Fibroblast of lung (primary cell): ENCODE results near the gene PACRG. TPM values are rescaled to one million over a fixed set of nuclear protein-coding genes. Genes with fewer than 3 reads are reported as not detected.

ENCODE experiments used
- DNase-seq, 2 donors: peaks; one replicate each; pipeline versions ENCODE4 v3.0.0 to v3.0.0-alpha.2; 2010; ENCODE audit warnings: low read depth in 2 of 2
- H2AFZ ChIP-seq: 2 replicates; pipeline ENCODE4 v1.5.1; 2012; ENCODE audit warnings: low read length, control low read depth, inconsistent platforms
- H3K27ac ChIP-seq: 2 replicates; pipeline ENCODE4 v1.5.1; 2011; ENCODE audit warnings: low read length, control low read depth; ENCODE audit not compliant: insufficient read depth
- H3K27me3 ChIP-seq: 2 replicates; pipeline ENCODE4 v1.5.1; 2011; ENCODE audit warnings: mild to moderate bottlenecking, low read length; ENCODE audit not compliant: control insufficient read depth, insufficient read depth
- H3K36me3 ChIP-seq: 2 replicates; pipeline ENCODE4 v1.5.1; 2011; ENCODE audit warnings: low read length; ENCODE audit not compliant: control insufficient read depth, insufficient read depth
- H3K4me1 ChIP-seq: 2 replicates; pipeline ENCODE4 v1.5.1; 2011; ENCODE audit warnings: low read length; ENCODE audit not compliant: control insufficient read depth, insufficient read depth; ENCODE audit errors: extremely low read depth
- H3K4me2 ChIP-seq: 2 replicates; pipeline ENCODE4 v1.5.1; 2011; ENCODE audit warnings: low read length, control low read depth; ENCODE audit not compliant: insufficient read depth; ENCODE audit errors: extremely low read depth
- H3K4me3 ChIP-seq, 4 experiments: fragments of 200-600 bp in 1 of 4; sonication (generic) in 1 of 4; replicated peaks in 1 of 4; 2 replicates each; pipeline ENCODE4 v1.5.1; 2011 to 2016; ENCODE audit warnings: low read length in 4 of 4, low read depth in 3 of 4, mild to moderate bottlenecking in 3 of 4, control low read depth in 2 of 4, inconsistent platforms in 1 of 4, mixed read lengths in 1 of 4; ENCODE audit not compliant: insufficient read depth in 1 of 4; ENCODE audit errors: control extremely low read depth in 1 of 4
- H3K79me2 ChIP-seq: 2 replicates; pipeline ENCODE4 v1.5.1; 2012; ENCODE audit warnings: mild to moderate bottlenecking, low read length, inconsistent platforms; ENCODE audit not compliant: control insufficient read depth, insufficient read depth
- H3K9ac ChIP-seq: 2 replicates; pipeline ENCODE4 v1.5.1; 2011; ENCODE audit warnings: mild to moderate bottlenecking, low read length, control low read depth; ENCODE audit not compliant: insufficient read depth
- H3K9me3 ChIP-seq: 2 replicates; pipeline ENCODE4 v1.5.1; 2012; ENCODE audit warnings: low read depth, low read length; ENCODE audit not compliant: control insufficient read depth, insufficient read depth
- H4K20me1 ChIP-seq: 2 replicates; pipeline ENCODE4 v1.5.1; 2011; ENCODE audit warnings: low read length; ENCODE audit not compliant: control insufficient read depth, insufficient read depth; ENCODE audit errors: extremely low read depth
- EZH2 ChIP-seq: IDR thresholded peaks from 2 replicates; pipeline ENCODE4 v1.5.1; 2012; ENCODE audit warnings: low read length, control low read depth, mild to moderate bottlenecking; ENCODE audit errors: missing control alignments
- polyA plus RNA-seq, 2 donors: library from polyadenylated mRNA; depleted of rRNA in 1 of 2; stranded (reverse) in 1 of 2; unstranded in 1 of 2; fragments of >200 nt; gene quantifications; 2 replicates each; pipeline ENCODE4 v1.2.1, GENCODE V29; 2011 to 2012; ENCODE audit warnings: missing spikeins in 1 of 2
- total RNA-seq: library from RNA; depleted of rRNA; stranded (reverse); fragments of >200 nt; gene quantifications from 2 replicates; pipeline ENCODE4 v1.2.1, GENCODE V29; 2014
- TF ChIP-seq, protein P1 (sequence below), 2 donors: IDR thresholded peaks in 1 of 2; conservative IDR thresholded peaks in 1 of 2; 1 replicate in 1 of 2; 2 replicates in 1 of 2; pipeline ENCODE4 v1.5.1; 2011 to 2012; ENCODE audit warnings: low read length in 2 of 2, control low read depth in 1 of 2, inconsistent platforms in 1 of 2, low read depth in 1 of 2, mild to moderate bottlenecking in 1 of 2

PACRG gene
- total and polyA plus RNA-seq, 2 donors (not counting 1 experiment from before 2014, with no cell fraction given), result 0.30 to 0.66 TPM

DNA sequence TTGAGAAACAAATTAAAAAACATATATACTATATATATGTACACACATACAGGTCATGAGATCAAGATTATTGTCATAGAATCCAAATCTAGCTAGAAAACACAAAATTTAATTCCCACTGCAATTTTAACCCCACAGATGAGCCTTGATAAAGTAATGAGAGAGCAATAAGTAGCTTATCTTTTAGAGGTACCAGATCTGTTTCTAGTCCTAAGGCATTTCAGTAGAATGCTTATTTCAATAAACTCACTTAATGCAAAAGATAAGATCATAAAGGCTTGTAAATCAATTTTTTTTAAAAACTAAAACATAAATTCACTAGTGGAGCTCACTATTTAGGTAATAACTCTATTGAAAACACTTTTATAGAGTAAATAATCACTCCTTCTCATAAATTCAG is 47.4 kb upstream of the PACRG start:
- Histone ChIP-seq H3K36me3 (no peaks in the 10 kb centered on the region), H2AFZ (no peak overlapping the region), H3K27ac (no peak overlapping the region), H3K79me2 (no peaks in the 10 kb centered on the region), H4K20me1 (no peaks in the 10 kb centered on the region), H3K9me3 (no peaks in the 10 kb centered on the region), H3K4me3 (no peak overlapping the region), H3K4me2 (no peak overlapping the region), H3K27me3 (no peaks in the 10 kb centered on the region), H3K9ac (no peak overlapping the region), H3K4me1 (no peaks in the 10 kb centered on the region)
- no peak for TF ChIP-seq EZH2
- TF ChIP-seq, protein P1, sequence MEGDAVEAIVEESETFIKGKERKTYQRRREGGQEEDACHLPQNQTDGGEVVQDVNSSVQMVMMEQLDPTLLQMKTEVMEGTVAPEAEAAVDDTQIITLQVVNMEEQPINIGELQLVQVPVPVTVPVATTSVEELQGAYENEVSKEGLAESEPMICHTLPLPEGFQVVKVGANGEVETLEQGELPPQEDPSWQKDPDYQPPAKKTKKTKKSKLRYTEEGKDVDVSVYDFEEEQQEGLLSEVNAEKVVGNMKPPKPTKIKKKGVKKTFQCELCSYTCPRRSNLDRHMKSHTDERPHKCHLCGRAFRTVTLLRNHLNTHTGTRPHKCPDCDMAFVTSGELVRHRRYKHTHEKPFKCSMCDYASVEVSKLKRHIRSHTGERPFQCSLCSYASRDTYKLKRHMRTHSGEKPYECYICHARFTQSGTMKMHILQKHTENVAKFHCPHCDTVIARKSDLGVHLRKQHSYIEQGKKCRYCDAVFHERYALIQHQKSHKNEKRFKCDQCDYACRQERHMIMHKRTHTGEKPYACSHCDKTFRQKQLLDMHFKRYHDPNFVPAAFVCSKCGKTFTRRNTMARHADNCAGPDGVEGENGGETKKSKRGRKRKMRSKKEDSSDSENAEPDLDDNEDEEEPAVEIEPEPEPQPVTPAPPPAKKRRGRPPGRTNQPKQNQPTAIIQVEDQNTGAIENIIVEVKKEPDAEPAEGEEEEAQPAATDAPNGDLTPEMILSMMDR (conservative IDR thresholded peaks at IDR 0.05 in 1 of 2, IDR thresholded peaks at IDR 0.05 in 1 of 2; ENCODE audit: low read depth in 1 of 2, low read length in 2 of 2), result no peak
- no peak for DNase-seq

DNA sequence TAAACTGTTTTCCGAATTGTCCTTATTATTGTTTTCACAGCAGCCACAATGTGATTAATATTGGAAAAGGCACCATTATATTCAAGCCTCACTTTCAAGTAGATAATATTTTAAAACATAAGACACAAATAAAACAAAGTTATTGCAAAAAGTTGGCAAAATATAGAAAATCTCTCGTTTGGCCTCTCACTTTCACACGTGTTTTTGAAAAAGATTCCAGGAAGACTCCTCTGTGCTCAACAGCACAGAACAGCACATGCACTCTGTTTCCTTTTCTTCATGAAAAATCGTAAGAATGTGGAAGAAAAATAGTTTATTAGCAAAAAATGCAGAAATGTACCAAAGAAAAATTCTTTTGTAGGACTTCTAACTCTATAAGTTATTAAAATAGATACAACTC is 46.9 kb upstream of the PACRG start:
- no peaks in the 10 kb centered on the region for H3K27me3 ChIP-seq
- H3K9ac ChIP-seq, result no peak overlapping the region
- no peaks in the 10 kb centered on the region for H4K20me1 ChIP-seq
- no peaks in the 10 kb centered on the region for H3K4me1 ChIP-seq
- H3K27ac ChIP-seq, result no peak overlapping the region
- H3K36me3 ChIP-seq, result no peaks in the 10 kb centered on the region
- H3K4me2 ChIP-seq, result no peak overlapping the region
- no peak overlapping the region for H3K4me3 ChIP-seq
- DNase-seq, result no peak
- no peak overlapping the region for H2AFZ ChIP-seq
- no peaks in the 10 kb centered on the region for H3K79me2 ChIP-seq
- H3K9me3 ChIP-seq, result no peaks in the 10 kb centered on the region
- TF ChIP-seq, protein P1 (conservative IDR thresholded peaks at IDR 0.05 in 1 of 2, IDR thresholded peaks at IDR 0.05 in 1 of 2; ENCODE audit: low read depth in 1 of 2, low read length in 2 of 2), result no peak
- no peak for TF ChIP-seq EZH2

DNA sequence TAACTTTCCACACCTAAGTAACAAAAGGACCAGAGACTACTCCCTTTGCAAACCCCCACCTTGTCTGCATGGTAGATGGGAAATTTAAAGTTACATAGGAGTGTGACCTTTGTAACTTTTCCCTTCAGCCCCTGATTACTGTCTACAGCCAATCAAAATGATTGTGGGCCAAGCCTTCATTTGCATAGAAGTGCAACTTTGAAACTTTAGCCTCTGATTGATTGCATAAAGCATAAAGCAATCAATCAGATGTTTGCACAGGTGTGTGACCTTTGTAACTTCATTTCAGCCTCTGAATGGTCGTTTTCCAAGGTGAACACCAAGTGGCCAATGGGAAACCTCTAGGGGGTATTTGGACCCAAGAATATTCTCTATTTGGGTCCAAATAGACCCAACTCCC is 46.3 kb upstream of the PACRG start:
- Histone ChIP-seq H3K4me2 (no peak overlapping the region), H3K9ac (no peak overlapping the region), H2AFZ (no peak overlapping the region), H4K20me1 (no peaks in the 10 kb centered on the region), H3K9me3 (no peaks in the 10 kb centered on the region), H3K36me3 (no peaks in the 10 kb centered on the region), H3K4me1 (no peaks in the 10 kb centered on the region), H3K4me3 (no peak overlapping the region), H3K79me2 (no peaks in the 10 kb centered on the region), H3K27me3 (no peaks in the 10 kb centered on the region), H3K27ac (no peak overlapping the region)
- TF ChIP-seq, protein P1 (conservative IDR thresholded peaks at IDR 0.05 in 1 of 2, IDR thresholded peaks at IDR 0.05 in 1 of 2; ENCODE audit: low read depth in 1 of 2, low read length in 2 of 2), result no peak
- TF ChIP-seq EZH2, result no peak
- no peak for DNase-seq
